ENCODE data around the gene PDGFC.

Gene PDGFC

DNA sequence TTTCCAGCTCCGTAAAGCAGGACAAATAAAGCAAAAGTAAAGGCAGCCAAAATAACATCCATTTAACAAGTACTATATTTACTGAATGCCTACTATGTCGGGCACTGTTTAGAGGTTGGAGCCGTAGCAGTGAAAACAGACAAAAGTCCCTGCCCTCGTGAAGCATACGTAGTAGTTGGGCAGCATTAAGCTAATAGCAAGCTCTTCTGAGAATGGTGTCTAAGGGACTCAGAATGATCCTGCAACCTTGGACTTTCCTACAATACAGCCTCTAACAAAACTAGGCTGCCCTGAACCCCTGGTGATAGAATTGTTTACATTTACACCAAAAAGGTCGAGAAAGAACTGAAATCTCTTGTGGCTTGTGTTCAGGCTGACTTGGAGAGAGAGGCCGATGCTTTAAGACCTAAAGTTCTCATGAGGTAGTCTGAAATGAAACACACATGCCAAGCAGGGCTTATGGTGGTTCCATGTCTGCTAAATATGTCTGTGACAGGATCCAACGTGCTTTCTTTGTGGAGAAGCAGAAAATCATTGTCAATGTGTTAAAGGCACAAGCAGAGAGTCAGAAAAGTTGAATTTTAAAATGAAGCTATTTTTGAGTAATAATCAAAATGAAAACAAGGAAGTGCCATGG lies 898 bp upstream of the PDGFC start:
- DNase-seq: peak; percentile 55

DNA sequence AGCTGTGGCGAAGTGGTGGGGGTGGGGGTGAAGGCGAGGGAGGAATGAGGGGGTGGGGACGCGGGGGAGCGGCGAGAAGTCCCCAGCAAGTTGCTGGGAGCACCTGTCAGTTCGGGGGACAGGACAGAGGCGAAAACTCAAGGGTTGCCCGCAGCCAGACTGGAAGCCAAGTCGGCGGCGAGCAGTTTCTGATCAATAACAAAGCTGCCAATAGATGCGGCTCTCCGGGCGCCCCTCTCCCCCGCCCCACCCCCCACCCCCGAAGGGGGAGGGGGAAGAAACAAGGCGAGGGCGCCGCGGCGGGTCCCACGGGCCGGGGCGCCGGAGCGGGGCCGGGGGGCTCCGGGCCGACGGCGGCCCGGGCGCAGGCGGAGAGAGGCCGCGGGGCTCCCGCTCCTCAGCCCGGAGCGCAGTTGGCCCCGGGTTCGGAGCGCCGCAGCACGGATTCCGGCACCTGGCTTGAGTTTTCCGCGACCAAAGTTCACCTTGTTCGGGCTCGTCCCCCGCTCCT lies 379 bp downstream of the PDGFC start:
- peak; percentile 43 for DNase-seq

DNA sequence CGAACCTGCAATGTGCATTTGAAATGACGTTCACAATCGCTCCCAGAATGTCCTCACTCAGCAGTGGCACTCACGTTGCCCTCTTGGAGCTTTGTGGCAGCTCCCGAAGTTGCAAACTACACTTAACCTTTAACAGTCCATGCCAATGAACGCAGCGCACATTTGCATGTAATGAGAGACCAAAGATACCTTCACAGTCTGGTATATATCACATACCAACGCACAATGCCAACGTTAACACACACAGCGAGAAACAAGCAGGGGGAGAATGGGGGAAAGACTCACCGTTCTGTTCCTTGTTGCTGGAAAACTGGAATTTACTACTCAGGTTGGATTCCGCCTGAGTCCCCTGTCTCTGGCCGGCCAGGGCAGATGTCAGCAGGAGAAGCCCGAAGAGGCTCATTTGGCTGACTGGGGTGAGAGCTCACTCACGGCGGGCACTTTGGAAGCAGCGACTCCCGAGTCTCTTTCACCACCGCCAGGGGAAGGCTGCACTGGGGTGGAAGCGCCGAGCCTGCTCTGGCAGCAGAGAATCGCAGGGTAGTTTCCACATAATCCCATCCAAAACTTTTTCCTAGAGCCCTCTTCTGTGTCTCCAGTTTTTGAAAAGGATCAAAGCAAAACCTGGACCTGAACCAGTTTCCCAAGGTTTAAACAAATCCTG lies 966 bp downstream of the PDGFC start:
- DNase-seq: peak; percentile 84

DNA sequence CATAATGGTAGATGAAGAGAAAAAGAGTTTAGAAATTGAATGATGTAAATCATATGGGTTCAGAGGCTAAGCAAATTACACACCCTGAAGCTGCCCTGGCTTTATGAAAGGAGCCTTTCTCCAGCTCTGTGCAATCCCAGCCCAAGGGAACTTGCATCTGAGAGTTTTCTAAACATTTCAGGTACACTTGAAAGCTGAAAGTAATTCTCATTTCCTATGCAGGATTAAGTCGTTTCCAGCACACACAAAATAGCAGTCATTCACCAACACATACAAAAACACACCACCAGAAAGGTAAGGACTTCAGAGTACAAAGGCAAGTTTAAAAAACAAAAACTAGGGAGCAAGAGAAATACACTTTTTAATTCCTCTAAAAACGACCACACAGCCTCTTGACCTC lies 1.7 kb downstream of the PDGFC start:
- no peak for DNase-seq

DNA sequence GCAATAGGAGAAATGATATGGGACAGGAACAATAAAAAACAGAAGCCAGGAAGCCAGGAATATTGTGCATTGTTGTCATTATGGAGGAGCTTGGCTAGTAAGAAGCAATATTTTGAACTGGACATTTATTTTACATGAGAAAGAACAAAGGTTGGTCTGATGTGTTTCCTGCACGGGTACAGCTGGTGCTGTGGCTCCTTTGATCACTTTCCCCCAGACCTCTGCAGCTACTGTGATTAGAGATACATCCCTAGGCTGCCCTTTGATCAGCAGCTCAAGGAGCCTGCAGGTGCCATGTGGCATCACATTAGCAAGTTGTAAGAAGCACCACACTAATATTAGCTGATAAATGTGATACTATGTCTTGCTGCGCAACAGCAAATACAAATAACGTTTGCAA lies 2.5 kb downstream of the PDGFC start:
- peak; percentile 45 for DNase-seq

DNA sequence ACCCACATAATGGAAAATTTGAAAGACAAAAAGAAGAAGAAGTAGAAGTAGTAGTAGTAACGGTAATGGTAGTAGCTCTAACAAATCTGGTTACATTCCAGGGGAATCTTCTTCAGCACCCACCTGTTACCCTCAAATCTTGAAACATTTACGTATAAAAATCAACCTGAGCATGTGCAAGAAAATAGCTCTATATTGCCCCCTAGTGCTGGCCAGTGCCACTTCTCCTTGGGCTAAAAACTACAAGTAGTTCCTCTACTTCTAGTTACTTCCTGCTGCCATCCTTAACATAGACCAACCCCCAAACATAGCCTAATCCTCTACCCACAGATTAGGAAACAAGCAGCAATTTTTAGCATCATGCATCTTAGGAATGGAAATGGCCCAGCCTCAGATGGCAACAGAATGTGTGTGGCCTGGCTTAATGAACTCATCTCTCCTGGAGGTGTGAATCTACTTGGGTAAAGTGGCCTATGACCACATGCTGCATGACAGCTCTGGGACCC lies 3.1 kb downstream of the PDGFC start:
- DNase-seq: peak; percentile 89

DNA sequence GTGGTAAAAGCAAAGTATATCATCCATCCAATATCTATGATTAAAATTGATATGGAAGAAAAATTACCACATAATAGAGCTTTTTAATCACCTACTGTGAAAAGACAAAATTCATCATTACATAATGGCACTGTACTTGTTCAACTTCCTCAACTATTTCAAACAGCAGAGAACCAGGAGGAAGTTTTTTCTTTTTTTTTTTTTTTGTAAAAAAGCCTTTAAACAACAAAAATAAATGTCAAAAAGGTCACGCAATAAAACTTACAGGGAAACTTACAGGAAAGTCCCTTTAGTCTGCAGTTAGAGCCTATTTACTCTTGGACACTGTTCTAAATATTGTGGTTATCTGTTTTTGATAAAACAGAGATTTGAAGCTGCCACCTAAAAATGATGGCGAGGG lies 4.8 kb downstream of the PDGFC start:
- DNase-seq: no peak

DNA sequence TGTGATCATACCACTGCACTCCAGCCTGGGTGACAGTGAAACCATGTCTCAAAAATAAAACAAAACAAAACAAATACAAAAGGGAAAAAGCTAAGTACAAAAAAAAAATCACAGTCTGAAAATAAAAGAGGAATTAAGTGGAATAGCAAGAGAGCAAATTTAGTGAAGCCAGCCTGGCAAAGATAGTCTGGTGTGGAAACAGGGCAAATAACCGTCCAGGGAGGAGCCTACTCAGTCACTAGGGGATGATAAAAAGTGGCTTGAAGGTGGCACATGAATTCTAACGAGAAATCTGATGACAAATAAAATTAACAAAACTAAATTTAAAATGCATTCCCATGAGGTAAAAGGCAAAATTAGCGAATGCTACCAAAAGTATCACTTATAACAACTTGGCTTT lies 8.2 kb downstream of the PDGFC start:
- DNase-seq: no peak

DNA sequence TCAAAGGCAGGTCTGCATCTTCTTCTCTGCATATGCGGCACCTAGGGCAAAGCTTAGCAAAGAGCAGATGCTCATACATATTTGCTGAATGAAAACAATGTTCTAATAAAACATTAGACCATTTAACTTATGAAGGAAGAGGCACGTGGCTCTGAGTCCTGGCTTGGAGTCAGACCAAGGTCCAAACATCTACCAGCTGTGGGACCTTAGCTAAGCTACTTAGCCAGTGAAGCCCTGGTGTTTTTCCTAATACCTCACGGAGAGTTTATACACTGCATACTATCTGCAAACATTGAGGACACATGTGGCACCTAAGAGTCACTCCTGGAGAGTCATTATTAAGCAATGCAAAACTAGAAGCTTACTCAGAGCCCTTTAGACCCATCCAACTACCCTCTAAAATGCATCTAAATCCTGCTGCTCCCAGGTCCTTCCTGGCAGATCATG lies 9.0 kb downstream of the PDGFC start:
- DNase-seq: no peak

DNA sequence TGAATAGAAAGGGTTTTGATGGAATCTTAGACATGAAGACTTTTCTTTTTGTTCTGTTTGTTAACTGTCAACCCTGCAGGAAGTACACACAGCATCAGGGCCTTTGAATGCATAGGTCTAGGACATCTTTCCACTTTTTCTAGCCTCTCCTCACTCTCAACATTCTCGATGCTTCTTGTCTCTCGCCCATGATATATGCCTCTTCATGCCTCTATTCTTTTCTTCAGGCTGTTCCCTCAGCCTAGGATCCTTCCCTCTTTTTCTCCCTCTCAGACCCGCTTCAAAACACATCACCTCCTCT lies 9.6 kb downstream of the PDGFC start:
- DNase-seq: no peak

DNA sequence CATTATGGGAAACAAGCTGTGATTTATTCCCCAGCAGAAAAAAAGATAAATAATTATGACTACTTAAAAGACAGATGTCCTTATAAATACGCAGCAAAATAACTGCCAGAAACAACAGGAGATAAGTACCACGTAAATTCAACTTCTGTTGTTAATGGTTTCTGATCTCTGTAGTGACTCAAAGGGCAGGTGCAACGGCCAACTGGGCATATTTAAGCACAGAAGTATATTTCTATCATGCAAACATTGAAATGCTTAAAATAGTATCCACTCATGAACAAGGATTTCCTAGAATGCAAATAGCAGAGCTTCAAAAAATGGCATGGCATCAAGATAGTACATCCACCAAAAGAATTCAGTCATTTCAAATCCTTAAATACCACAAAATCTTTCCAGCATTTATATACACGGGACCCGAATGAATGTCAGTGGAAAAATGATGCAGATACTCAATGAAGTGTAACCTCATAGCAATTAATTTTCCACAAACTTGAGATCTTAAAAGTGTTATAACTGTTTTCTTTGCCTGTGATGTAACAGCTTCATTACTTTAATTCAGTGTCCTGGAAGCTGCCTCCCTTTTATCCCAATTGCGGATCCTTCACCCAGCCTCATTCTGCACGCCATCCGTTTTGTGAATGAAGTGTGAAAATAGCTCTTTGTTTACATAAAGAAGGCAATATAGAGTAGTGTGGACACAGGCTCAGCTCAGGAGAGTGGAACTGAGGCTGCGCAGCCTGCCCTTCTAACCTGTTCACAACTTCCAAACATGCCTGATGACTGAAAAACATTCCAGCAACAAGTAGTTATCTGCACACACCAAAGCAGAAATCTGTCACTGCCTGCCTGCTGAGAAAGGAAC lies 10.2 kb downstream of the PDGFC start:
- no peak for DNase-seq

DNA sequence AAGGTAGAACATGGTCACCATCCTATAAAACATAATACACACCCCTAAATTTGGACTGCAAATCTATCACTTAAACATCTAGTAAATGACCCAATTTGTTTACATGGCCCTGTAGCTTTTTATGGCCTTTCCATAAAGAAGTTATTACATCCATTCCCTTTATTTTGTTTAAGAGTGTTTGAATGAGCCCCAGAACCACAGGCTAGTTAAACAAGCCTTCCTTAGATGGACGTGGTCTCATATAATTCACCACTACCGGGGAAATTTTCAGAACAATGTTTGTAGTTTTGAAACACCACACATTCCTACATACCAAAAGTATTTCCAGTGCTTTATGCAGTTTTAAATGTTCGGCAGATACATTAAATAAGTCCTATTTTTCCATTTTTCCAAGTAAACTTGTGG lies 12.3 kb downstream of the PDGFC start:
- no peak for DNase-seq

DNA sequence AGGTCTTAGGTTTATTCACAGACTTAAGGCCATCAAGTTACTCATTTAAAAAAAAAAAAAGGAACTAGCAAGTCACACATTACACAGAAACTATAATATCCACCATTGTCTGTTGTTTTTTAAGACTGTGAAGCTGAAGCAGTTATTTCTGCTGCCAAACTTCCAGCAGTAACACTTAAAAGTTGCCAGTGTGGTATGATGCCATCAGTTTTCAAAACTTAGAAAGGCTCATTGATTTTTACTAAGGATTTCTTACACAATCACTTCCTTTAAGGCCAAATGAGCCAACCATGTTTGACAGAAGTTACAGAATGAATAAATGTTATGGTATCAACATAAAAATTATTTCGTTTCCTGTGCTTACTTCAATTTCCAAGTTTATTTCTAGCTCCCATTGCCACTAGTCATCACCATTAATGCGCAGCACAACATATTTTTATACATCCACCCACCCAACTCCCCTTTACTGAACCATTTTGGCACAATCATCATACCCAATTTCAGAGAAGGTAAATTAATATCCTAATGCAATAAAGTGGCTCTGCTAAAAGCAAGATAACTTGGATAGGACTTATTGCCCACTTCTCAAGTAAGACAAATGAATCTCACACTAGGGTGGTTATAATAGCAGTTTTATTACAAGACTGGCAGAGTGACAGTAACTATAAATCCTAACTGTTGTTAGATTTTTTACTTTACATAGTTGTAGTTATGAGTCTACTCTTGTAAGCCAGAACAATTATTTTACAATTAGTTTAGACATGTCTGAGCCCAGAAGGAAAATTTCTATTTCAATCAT lies 13.1 kb downstream of the PDGFC start:
- DNase-seq: no peak

DNA sequence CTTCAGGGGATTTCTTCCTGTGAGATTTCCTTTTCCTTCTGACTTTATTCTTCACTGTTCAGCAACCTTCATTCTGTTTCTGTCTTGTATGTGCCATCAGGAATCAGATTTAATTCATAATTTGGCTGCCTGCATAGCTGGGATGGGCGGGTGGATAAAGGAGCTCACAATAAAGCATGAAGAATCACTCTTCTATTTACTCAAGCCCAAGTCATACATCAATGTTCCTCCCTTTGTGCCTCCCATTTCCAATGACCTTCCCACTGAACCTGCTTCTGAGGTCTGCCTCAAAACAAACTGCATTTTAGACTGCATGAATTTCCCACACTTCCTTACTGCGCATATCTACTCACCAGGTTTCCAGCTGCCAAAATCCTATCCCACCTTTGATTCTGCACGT lies 14.0 kb downstream of the PDGFC start:
- no peak for DNase-seq

DNA sequence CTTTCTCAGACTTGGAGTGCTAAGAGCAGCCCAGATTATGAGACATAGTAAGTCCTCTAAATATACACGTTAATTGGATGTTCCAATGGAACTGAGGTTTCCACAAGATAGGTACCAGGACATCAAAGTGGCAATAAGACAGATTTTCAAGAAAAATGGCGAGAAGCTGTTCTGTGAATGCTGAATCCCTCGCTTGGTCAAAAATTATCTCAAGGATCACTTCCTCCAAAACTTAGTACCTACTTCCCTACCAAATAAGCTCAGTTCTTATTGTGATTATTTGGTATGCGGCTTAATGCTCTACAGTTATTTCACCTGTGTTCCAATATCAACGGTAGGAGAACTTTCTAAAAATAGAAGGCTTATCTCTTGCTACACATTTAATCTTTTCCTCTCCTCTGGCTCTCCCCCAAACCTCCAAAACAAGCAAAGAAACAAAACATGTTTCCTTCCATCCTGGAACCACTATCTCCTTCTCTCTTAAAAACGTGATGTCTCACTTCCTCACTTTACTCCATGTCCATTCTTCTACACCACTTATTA lies 14.7 kb downstream of the PDGFC start:
- no peak for DNase-seq

DNA sequence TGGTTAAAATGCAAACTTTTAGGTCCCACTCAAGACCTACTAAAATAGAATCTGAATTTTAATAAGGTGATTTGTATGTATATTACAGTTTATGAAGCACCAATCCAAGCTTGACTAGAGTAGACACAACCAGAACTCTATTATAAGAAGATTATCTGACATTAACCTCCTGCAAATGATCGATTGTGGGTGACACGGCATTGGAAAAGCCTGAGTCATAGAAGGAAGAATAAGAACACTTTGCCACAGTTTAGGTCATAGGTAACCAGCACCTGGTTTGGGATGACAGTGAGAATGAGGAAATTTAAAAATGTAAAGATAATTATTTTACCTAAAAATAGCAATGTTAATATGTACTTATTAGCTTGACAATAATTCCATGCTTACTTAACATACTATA lies 15.2 kb downstream of the PDGFC start:
- DNase-seq: no peak

DNA sequence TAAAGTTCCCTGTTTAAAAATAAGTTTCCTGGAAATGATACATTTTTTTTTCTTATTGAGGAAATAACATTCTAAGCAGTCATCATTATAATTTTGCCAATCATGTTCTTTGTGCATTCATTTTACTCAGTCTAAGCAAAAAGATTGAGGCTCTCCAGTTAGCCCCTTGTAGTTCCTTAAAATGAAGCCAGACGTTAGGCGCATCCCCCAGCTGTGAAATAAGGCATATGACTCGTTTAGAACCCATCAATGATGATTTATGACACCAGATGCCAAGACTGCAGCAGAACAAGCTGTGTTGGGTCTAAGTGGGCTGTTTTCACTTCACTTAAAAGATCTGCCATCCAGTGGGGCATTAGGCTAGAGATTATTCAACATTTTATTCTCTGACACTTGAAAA lies 17.0 kb downstream of the PDGFC start:
- DNase-seq: peak; percentile 44

DNA sequence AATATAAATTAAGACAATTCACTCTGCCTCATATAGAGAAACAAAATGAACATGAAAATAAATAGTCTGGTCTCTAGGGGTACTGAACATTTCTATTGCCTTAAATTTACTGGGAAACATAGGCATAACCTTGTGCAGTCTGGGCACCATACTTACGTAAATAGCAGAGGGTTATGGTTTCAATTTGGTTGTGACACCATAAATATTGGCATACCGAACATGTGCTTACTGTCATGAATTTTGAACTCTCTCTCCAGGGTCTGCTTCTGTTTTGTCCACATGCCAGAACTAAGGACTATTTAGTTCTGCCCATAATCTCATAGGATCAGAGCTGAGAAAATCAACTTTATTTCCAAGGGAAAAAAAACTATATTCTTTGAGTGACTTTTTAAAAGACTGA lies 17.6 kb downstream of the PDGFC start:
- DNase-seq: no peak

DNA sequence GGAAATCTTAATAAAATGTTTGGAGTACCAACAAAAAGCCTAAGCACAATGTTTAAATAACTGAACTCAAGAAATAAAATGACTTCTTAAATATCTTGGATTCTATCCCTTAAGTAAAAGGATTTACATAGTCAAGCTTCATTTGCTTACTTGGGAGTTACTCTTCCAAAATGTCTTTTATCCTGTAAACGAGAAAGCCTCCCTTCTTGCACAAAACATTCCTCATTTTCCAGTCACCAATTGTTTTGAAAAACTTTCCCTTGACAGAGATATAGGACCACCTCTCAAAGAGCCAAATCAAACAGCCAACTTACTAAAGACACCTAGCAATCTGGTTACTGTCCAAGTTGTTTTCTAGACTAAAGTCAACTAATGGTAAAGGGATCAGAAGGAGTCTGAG lies 18.6 kb downstream of the PDGFC start:
- no peak for DNase-seq

DNA sequence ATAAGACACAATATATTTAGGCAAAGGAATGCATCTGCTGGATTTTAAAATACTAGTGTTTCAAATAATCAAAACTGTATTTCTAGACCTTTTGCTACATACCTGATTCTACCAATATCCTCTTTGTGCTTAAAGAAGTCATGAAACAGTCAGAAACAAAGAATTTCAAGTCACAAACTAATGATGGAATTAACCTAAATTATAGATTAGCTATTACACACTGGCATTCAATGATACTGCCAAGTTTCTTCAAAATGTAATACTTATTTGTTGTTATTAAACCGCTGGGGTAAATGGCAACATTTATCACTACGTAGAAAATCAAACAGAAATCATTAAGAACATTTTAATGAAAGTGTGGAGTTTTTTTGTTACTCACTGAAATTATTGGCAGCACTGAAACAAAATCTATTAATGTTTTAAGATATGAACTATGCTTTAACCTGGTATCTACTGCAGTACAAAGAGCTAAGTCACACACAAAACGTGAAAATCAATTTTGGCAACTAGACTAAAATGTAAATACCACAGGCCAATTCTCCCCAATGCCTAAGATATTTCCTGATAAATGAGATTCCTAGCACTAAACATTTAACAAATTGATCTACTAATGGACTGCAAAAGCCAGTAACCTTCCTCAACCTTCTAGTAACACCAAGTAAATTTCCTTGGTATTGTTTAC lies 19.4 kb downstream of the PDGFC start:
- DNase-seq: no peak

DNA sequence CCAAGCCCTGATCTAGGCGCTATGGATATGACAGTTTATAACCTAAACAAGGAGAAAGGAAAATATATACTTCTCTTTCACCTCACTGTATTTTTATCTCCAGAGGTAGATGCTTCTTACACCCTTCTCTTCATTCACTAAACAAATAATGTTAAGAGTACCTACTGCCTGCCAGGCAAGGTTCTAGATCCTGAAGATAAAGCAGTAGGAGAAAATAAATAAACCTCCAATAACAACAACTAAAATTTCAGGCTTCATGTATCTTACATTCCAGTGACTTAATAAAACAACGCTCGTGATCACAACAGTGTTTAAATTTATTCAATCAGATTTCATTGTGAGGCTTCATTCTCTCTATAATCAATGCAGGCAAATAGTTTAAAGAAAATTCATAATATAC lies 20.7 kb downstream of the PDGFC start:
- DNase-seq: no peak

DNA sequence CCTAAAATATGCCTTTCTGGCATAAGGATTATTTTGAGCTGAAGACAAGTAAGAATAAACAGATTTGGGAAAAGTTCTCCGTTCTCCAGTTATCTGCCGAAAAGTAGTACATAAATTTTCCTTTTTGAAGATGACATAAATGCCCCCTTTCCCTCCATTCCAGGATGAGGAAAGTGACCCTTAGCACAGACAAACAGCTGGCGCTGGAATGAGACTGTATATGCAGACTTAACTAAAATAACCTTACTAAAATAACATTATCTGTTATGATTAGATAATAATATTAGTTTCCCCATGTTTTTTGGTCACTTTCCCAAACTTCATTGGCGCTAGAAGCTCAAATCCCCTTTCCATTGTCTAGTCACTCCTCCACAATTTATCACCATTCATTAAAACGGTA lies 21.5 kb downstream of the PDGFC start:
- no peak for DNase-seq

Measured in hematopoietic multipotent progenitor cell treated with erythropoietin and hydrocortisone succinate and interleukin-3 and kit ligand, for 6 days (in vitro differentiated cells).